ENCODE data around the gene FMN1.

DNA sequence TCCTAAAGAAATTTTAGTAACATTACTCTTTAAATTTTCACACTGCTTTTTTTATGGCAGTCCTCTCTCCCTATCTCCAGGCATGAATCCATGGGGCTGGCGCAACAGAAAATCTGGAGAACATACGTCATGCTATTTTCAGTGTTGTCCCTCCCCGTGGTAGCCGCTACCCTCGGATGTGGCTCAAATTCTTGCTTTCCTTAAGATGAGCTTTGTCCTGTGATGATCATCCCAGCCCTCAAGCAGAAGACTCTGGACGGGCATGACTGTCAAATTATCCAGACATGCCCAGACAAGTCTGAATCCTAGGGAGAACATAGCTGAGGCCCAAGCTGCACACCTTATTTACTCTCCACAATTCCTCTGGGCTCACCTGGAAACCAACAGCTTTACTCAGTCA is 49.1 kb downstream of the FMN1 start:
- no peak for TF ChIP-seq POLR2A (IDR thresholded peaks at IDR 0.05)
- TF ChIP-seq, protein P1, sequence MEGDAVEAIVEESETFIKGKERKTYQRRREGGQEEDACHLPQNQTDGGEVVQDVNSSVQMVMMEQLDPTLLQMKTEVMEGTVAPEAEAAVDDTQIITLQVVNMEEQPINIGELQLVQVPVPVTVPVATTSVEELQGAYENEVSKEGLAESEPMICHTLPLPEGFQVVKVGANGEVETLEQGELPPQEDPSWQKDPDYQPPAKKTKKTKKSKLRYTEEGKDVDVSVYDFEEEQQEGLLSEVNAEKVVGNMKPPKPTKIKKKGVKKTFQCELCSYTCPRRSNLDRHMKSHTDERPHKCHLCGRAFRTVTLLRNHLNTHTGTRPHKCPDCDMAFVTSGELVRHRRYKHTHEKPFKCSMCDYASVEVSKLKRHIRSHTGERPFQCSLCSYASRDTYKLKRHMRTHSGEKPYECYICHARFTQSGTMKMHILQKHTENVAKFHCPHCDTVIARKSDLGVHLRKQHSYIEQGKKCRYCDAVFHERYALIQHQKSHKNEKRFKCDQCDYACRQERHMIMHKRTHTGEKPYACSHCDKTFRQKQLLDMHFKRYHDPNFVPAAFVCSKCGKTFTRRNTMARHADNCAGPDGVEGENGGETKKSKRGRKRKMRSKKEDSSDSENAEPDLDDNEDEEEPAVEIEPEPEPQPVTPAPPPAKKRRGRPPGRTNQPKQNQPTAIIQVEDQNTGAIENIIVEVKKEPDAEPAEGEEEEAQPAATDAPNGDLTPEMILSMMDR (IDR thresholded peaks at IDR 0.05), result no peak
- no peak for TF ChIP-seq POLR2AphosphoS5 (IDR thresholded peaks at IDR 0.05; ENCODE audit: insufficient read depth in 1 of 2, low read depth in 1 of 2)

Measured in vagina (tissue), 2 donors.